Erythroblast (primary cell): ENCODE data around the gene SPATS1.

ENCODE experiments used
- GATA1 ChIP-seq: IDR thresholded peaks from 2 replicates; pipeline ENCODE4 v1.6.1; 2011; ENCODE audit warnings: low read depth, mild to moderate bottlenecking, control low read depth, low read length, moderate library complexity
- POLR2A ChIP-seq: IDR thresholded peaks from 2 replicates; pipeline ENCODE4 v1.6.1; 2011; ENCODE audit warnings: mild to moderate bottlenecking, low read length

- TF ChIP-seq POLR2A (no peak), GATA1 (no peak)
Measured at GRCh38 chr6:44332585-44332984, 9.9 kb upstream of the SPATS1 start.
